Keratinocyte (primary cell): ENCODE results near the gene COQ9. TPM values are rescaled to one million over a fixed set of nuclear protein-coding genes. Genes with fewer than 3 reads are reported as not detected.

Experiments
- DNase-seq: peaks from one replicate; pipeline ENCODE4 v3.0.0-alpha.2; 2011; ENCODE audit warnings: low read depth, missing footprints, low spot score
- FAIRE-seq: peaks from 2 replicates; lab custom pipeline; 2011; peaks lifted over from hg19 to GRCh38; lab: Jason Lieb, UNC
- H2AFZ ChIP-seq: 2 replicates; pipeline ENCODE4 v1.6.0; 2012; ENCODE audit warnings: low read length, control low read depth, inconsistent platforms; ENCODE audit not compliant: control insufficient read depth
- H3K27ac ChIP-seq: 2 replicates; pipeline ENCODE4 v1.5.1; 2011; ENCODE audit warnings: low read length; ENCODE audit not compliant: control insufficient read depth, insufficient read depth
- H3K27me3 ChIP-seq: 3 replicates; pipeline ENCODE4 v1.6.0; 2011; ENCODE audit warnings: low read length; ENCODE audit not compliant: control insufficient read depth, insufficient read depth; ENCODE audit errors: extremely low read depth
- H3K36me3 ChIP-seq, 2 experiments: 2 replicates in 1 of 2; 3 replicates in 1 of 2; pipeline ENCODE4 v1.5.1; 2011; ENCODE audit warnings: low read length in 2 of 2, mild to moderate bottlenecking in 1 of 2; ENCODE audit not compliant: control insufficient read depth in 2 of 2, insufficient read depth in 2 of 2; ENCODE audit errors: extremely low read depth in 1 of 2
- H3K4me1 ChIP-seq: 3 replicates; pipeline ENCODE4 v1.5.1; 2011; ENCODE audit warnings: low read length; ENCODE audit not compliant: control insufficient read depth, insufficient read depth; ENCODE audit errors: extremely low read depth
- H3K4me2 ChIP-seq: 3 replicates; pipeline ENCODE4 v1.6.0; 2011; ENCODE audit warnings: low read depth, low read length; ENCODE audit not compliant: control insufficient read depth, insufficient read depth; ENCODE audit errors: extremely low read depth
- H3K4me3 ChIP-seq, 3 experiments: fragments of 200-600 bp in 1 of 3; sonication (generic) in 1 of 3; 2 replicates in 2 of 3; 3 replicates in 1 of 3; pipeline ENCODE4 v1.5.1; 2011 to 2016; ENCODE audit warnings: low read length in 3 of 3, mild to moderate bottlenecking in 3 of 3, control low read depth in 2 of 3, inconsistent platforms in 1 of 3, low read depth in 1 of 3, mixed read lengths in 1 of 3, mixed run types in 1 of 3, moderate library complexity in 1 of 3; ENCODE audit not compliant: control insufficient read depth in 2 of 3, insufficient read depth in 2 of 3; ENCODE audit errors: extremely low read depth in 1 of 3
- H3K79me2 ChIP-seq: 2 replicates; pipeline ENCODE4 v1.6.0; 2012; ENCODE audit warnings: low read length; ENCODE audit not compliant: control insufficient read depth, insufficient read depth
- H3K9ac ChIP-seq: 3 replicates; pipeline ENCODE4 v1.6.0; 2011; ENCODE audit warnings: low read length; ENCODE audit not compliant: control insufficient read depth, insufficient read depth; ENCODE audit errors: extremely low read depth
- H3K9me1 ChIP-seq: 3 replicates; pipeline ENCODE4 v1.6.0; 2011; ENCODE audit warnings: low read length; ENCODE audit not compliant: control insufficient read depth, insufficient read depth; ENCODE audit errors: extremely low read depth
- H3K9me3 ChIP-seq: 2 replicates; pipeline ENCODE4 v1.5.1; 2012; ENCODE audit warnings: low read depth, low read length; ENCODE audit not compliant: control insufficient read depth
- H4K20me1 ChIP-seq: 3 replicates; pipeline ENCODE4 v1.6.0; 2011; ENCODE audit warnings: low read length; ENCODE audit not compliant: control insufficient read depth, insufficient read depth; ENCODE audit errors: extremely low read depth
- EZH2 ChIP-seq: IDR thresholded peaks from one replicate; pipeline ENCODE4 v1.6.1; 2012; ENCODE audit warnings: inconsistent platforms, mild to moderate bottlenecking, low read length, moderate library complexity
- dilution Hi-C: fragments of 300-500 bp; cut with MboI; formaldehyde crosslinking; loops from one replicate; pipeline ENCODE4 v1.7.0; 2020; ENCODE audit warnings: low sequenced_read_pairs; ENCODE audit not compliant: extremely low pct_ligation_motif_present
- polyA plus RNA-seq, 5 experiments: library from polyadenylated mRNA; depleted of rRNA in 3 of 5; stranded (reverse) in 3 of 5; stranded (forward) in 1 of 5; unstranded in 1 of 5; fragments of >200 nt; gene quantifications; 1 replicate in 1 of 5; 2 replicates in 3 of 5; 3 replicates in 1 of 5; pipeline versions ENCODE4 v1.2.1 to v1.2.3, GENCODE V29; 2011 to 2012; ENCODE audit warnings: missing spikeins in 2 of 5, low read depth in 1 of 5, low replicate concordance in 1 of 5
- TF ChIP-seq, protein P1 (sequence below), 3 experiments: IDR thresholded peaks in 1 of 3; conservative IDR thresholded peaks in 1 of 3; optimal IDR thresholded peaks in 1 of 3; 2 replicates in 2 of 3; 3 replicates in 1 of 3; pipeline versions ENCODE3 to v1.5.1; 2011; ENCODE audit warnings: low read length in 3 of 3, mild to moderate bottlenecking in 3 of 3, moderate library complexity in 2 of 3, control low read depth in 1 of 3, inconsistent platforms in 1 of 3; ENCODE audit not compliant: insufficient read depth in 2 of 3; ENCODE audit errors: extremely low read depth in 1 of 3

The COQ9 gene
- polyA plus RNA-seq, 1 donor (not counting 4 experiments of a cell fraction or from before 2014, with no cell fraction given): 62.8 TPM

DNA sequence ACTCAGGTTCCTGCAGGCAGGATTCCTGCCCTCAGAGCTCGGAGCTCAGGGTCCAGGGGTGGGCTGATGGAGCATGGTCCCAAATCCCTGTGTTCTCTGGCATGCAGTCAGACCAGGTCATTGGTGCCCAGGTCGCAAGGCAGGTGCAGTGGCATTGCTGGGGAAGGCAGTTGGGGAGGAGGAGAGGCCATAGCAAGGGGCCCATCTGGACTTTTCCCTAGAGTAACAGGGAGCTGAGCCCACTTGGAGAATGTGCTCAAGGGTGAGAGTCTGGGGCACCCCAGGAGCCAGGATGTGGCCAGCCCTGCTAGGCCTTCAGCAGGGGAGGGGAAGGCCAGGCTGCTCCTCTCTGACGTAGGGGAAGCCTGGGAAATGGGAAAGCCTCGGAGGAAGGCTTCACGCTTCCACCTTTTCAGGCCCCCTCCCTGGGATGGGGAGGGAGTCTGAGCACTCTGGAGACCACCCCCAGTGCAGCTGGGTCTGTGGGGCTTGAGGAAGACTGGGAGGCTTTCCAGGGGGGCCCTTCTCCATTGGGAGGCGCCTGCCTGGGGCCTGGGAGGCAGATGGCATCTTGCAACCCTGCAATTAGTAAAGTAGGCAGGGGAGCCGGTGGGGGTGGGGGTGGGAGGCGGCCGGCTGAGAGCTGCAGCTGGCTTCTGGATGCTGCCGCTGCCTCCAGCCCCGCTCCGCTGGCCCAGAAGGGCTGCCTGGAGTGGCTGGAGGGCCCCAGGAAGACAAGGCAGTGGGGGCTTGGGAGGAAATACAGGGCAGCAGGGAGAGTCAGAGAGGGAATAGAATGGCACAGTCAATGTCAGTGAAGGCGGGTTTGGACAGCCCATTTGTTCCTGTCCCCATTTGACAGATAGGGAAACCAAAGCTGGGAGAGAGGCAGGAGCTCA, 60.1 kb downstream of the COQ9 start:
- Histone ChIP-seq H2AFZ (no peak overlapping the region), H3K4me1 (no peaks in the 10 kb centered on the region), H4K20me1 (no peaks in the 10 kb centered on the region), H3K4me3 (no peak overlapping the region), H3K9me1 (no peaks in the 10 kb centered on the region), H3K4me2 (no peak overlapping the region), H3K79me2 (no peaks in the 10 kb centered on the region), H3K27me3 (peaks cover 17% of the 10 kb centered on the region), H3K36me3 (no peaks in the 10 kb centered on the region), H3K9me3 (no peaks in the 10 kb centered on the region), H3K9ac (no peak overlapping the region), H3K27ac (no peak overlapping the region)
- DNase-seq: no peak
- dilution Hi-C loops: no loop called here
- TF ChIP-seq EZH2: no peak
- TF ChIP-seq, protein P1, sequence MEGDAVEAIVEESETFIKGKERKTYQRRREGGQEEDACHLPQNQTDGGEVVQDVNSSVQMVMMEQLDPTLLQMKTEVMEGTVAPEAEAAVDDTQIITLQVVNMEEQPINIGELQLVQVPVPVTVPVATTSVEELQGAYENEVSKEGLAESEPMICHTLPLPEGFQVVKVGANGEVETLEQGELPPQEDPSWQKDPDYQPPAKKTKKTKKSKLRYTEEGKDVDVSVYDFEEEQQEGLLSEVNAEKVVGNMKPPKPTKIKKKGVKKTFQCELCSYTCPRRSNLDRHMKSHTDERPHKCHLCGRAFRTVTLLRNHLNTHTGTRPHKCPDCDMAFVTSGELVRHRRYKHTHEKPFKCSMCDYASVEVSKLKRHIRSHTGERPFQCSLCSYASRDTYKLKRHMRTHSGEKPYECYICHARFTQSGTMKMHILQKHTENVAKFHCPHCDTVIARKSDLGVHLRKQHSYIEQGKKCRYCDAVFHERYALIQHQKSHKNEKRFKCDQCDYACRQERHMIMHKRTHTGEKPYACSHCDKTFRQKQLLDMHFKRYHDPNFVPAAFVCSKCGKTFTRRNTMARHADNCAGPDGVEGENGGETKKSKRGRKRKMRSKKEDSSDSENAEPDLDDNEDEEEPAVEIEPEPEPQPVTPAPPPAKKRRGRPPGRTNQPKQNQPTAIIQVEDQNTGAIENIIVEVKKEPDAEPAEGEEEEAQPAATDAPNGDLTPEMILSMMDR (optimal IDR thresholded peaks at IDR 0.05 in 1 of 3, IDR thresholded peaks at IDR 0.05 in 1 of 3, conservative IDR thresholded peaks at IDR 0.05 in 1 of 3; ENCODE audit: extremely low read depth in 1 of 3, insufficient read depth in 2 of 3, low read length in 3 of 3): no peak
- FAIRE-seq: no peak

DNA sequence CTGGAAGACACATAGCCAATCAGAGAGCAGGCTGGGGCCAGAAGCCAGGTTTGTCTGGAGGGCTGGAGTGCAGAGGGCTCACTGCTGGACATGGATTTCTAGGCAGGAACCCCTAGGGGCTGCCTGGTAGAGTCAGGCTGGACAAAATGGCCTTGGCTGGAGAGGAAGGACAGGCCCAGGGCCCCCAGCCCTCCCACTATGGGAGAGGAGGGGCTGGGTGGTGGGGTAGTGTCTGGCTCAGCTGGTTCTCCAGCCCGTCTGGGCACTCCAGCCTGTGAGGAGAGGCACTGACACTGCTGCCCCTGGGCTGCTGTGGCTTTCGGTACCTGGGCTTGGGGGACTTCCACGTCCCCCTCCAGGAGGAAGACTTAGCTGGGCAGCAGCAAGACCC, 60.8 kb downstream of the COQ9 start:
- H3K27ac ChIP-seq: no peak overlapping the region
- H3K4me3 ChIP-seq: no peak overlapping the region
- no peak overlapping the region for H3K4me2 ChIP-seq
- no peaks in the 10 kb centered on the region for H3K9me3 ChIP-seq
- no peaks in the 10 kb centered on the region for H3K79me2 ChIP-seq
- H4K20me1 ChIP-seq: no peaks in the 10 kb centered on the region
- no peaks in the 10 kb centered on the region for H3K4me1 ChIP-seq
- H3K9ac ChIP-seq: no peak overlapping the region
- H3K36me3 ChIP-seq: no peaks in the 10 kb centered on the region
- TF ChIP-seq, protein P1 (optimal IDR thresholded peaks at IDR 0.05 in 1 of 3, IDR thresholded peaks at IDR 0.05 in 1 of 3, conservative IDR thresholded peaks at IDR 0.05 in 1 of 3; ENCODE audit: extremely low read depth in 1 of 3, insufficient read depth in 2 of 3, low read length in 3 of 3): no peak
- no peak for TF ChIP-seq EZH2
- H3K27me3 ChIP-seq: peaks cover 17% of the 10 kb centered on the region
- dilution Hi-C loops: no loop called here
- no peaks in the 10 kb centered on the region for H3K9me1 ChIP-seq
- H2AFZ ChIP-seq: no peak overlapping the region
- FAIRE-seq: no peak
- no peak for DNase-seq
